HepG2 (cell line): ENCODE data around the gene CPLANE1. TPM values are rescaled to one million over a fixed set of nuclear protein-coding genes. Genes with fewer than 3 reads are reported as not detected.

Experiments used
- ATAC-seq: fragments of 200-7000 bp; cut with Tn5 transposase; 3 replicates; pipeline ENCODE4 v1.9.1; 2020; ENCODE audit warnings: mild to moderate bottlenecking, moderate library complexity
- BruUV-seq: library from RNA; stranded (reverse); fragments of 400-500 nt; replicated peaks from 2 replicates; lab custom pipeline; 2021; lab: Mats Ljungman, UMichigan
- CTCF ChIA-PET: fragments of 300-600 bp; formaldehyde crosslinking; extraction: SDS; loops from one replicate; lab custom pipeline; 2021; ENCODE audit warnings: low total read pairs, inconsistent platforms, low intra/inter-chr PET ratio; lab: Yijun Ruan, JAX
- POLR2A ChIA-PET: fragments of 350-600 bp; sonication (Branson Sonifier 250); formaldehyde crosslinking; loops from one replicate; lab custom pipeline; 2020; ENCODE audit warnings: antibody characterized with exemption, inconsistent platforms; lab: Yijun Ruan, JAX
- DNase-seq: peaks from one replicate; pipeline ENCODE4 v3.0.0-alpha.2; 2015; ENCODE audit warnings: low spot score
- FAIRE-seq: peaks from 3 replicates; lab custom pipeline; 2011; peaks lifted over from hg19 to GRCh38; lab: Jason Lieb, UNC
- H2AFZ ChIP-seq: one replicate; pipeline ENCODE4 v1.6.1; 2011; ENCODE audit warnings: low read length, inconsistent platforms
- H3K27ac ChIP-seq: fragments of 300-600 bp; 3 replicates; pipeline ENCODE4 v1.8.0; 2011; ENCODE audit warnings: mixed run types, mild to moderate bottlenecking, mixed read lengths, low read length, inconsistent platforms; ENCODE audit not compliant: insufficient read depth; ENCODE audit errors: extremely low read length
- H3K27me3 ChIP-seq, 2 experiments: fragments of 200-600 bp in 1 of 2; 2 replicates in 1 of 2; 3 replicates in 1 of 2; pipeline versions ENCODE4 v1.6.0 to v1.8.0; 2011; ENCODE audit warnings: low read length in 2 of 2, mild to moderate bottlenecking in 2 of 2, moderate library complexity in 2 of 2, inconsistent platforms in 1 of 2; ENCODE audit not compliant: insufficient read depth in 2 of 2, control insufficient read depth in 1 of 2
- H3K36me3 ChIP-seq, 2 experiments: fragments of 200-600 bp in 1 of 2; replicated peaks in 1 of 2; 2 replicates in 1 of 2; 3 replicates in 1 of 2; pipeline versions ENCODE4 v1.5.1 to v1.8.0; 2011; ENCODE audit warnings: low read length in 2 of 2, inconsistent platforms in 1 of 2; ENCODE audit not compliant: insufficient read depth in 2 of 2, control insufficient read depth in 1 of 2
- H3K4me1 ChIP-seq: 2 replicates; pipeline ENCODE4 v1.5.1; 2012; ENCODE audit warnings: low read length, inconsistent platforms; ENCODE audit not compliant: insufficient read depth
- H3K4me2 ChIP-seq: 2 replicates; pipeline ENCODE4 v1.6.0; 2011; ENCODE audit warnings: low read depth, low read length, inconsistent platforms
- H3K4me3 ChIP-seq, 3 experiments: fragments of 200-600 bp in 1 of 3; sonication (generic), shearing (Covaris generic) in 1 of 3; replicated peaks in 1 of 3; 2 replicates each; pipeline ENCODE4 v1.5.1; 2011 to 2016; ENCODE audit warnings: low read length in 3 of 3, inconsistent platforms in 2 of 3, low read depth in 2 of 3, mild to moderate bottlenecking in 2 of 3, control low read depth in 1 of 3, mixed read lengths in 1 of 3; ENCODE audit not compliant: insufficient read depth in 1 of 3
- H3K79me2 ChIP-seq: one replicate; pipeline ENCODE4 v1.6.1; 2011; ENCODE audit warnings: low read length, inconsistent platforms; ENCODE audit not compliant: insufficient read depth
- H3K9ac ChIP-seq: 2 replicates; pipeline ENCODE4 v1.6.0; 2011; ENCODE audit warnings: mild to moderate bottlenecking, low read depth, low read length, inconsistent platforms; ENCODE audit not compliant: insufficient read depth
- H3K9me3 ChIP-seq: 2 replicates; pipeline ENCODE4 v1.5.1; 2012; ENCODE audit warnings: mild to moderate bottlenecking, low read length
- H4K20me1 ChIP-seq: 2 replicates; pipeline ENCODE4 v1.6.0; 2011; ENCODE audit warnings: inconsistent platforms, mild to moderate bottlenecking, low read length, moderate library complexity; ENCODE audit not compliant: insufficient read depth
- KLF13 ChIP-seq: sonication (generic); formaldehyde crosslinking; IDR thresholded peaks from 2 replicates; pipeline ENCODE4 v1.4.0; 2020; ENCODE audit warnings: mild to moderate bottlenecking, missing genetic modification reagents
- MAF1 ChIP-seq: sonication (generic); formaldehyde crosslinking; IDR thresholded peaks from 2 replicates; pipeline ENCODE4 v1.5.0; 2020; ENCODE audit warnings: missing genetic modification reagents, borderline replicate concordance
- MAFK ChIP-seq, 2 experiments: IDR thresholded peaks in 1 of 2; conservative IDR thresholded peaks in 1 of 2; 2 replicates each; pipeline ENCODE4 v1.6.1; 2011; ENCODE audit warnings: improper control_type of control experiment in 2 of 2, low read length in 2 of 2
- REL ChIP-seq: sonication (generic); formaldehyde crosslinking; conservative IDR thresholded peaks from 2 replicates; pipeline ENCODE4 v1.8.0; 2022; ENCODE audit warnings: mild to moderate bottlenecking, missing genetic modification reagents, moderate library complexity
- SETDB1 ChIP-seq: sonication (generic); formaldehyde crosslinking; IDR thresholded peaks from 2 replicates; pipeline ENCODE4 v1.5.1; 2020; ENCODE audit warnings: missing genetic modification reagents, mild to moderate bottlenecking, borderline replicate concordance
- SNAPC5 ChIP-seq: sonication (generic); formaldehyde crosslinking; IDR thresholded peaks from 2 replicates; pipeline ENCODE4 v1.8.1; 2023; ENCODE audit warnings: mild to moderate bottlenecking, missing genetic modification reagents, borderline replicate concordance
- SRSF4 ChIP-seq: fragments of 200-400 bp; formaldehyde crosslinking; IDR thresholded peaks from one replicate; pipeline ENCODE4 v1.6.1; 2018; ENCODE audit warnings: mild to moderate bottlenecking, low read depth, low read length, moderate library complexity; ENCODE audit not compliant: poor library complexity, severe bottlenecking
- TFDP2 ChIP-seq: sonication (generic); formaldehyde crosslinking; IDR thresholded peaks from 2 replicates; pipeline ENCODE4 v1.4.0; 2020; ENCODE audit warnings: missing genetic modification reagents
- TOPORS ChIP-seq: sonication (generic); formaldehyde crosslinking; IDR thresholded peaks from 2 replicates; pipeline ENCODE4 v1.8.0; 2023; ENCODE audit warnings: mild to moderate bottlenecking, missing genetic modification reagents
- ZBTB1 ChIP-seq: sonication (generic); formaldehyde crosslinking; IDR thresholded peaks from 2 replicates; pipeline ENCODE4 v1.4.0; 2020; ENCODE audit warnings: missing genetic modification reagents, borderline replicate concordance
- ZFP1 ChIP-seq: IDR thresholded peaks from 2 replicates; pipeline ENCODE4 v1.6.1; 2016
- ZFP62 ChIP-seq: sonication (generic); formaldehyde crosslinking; IDR thresholded peaks from 2 replicates; pipeline ENCODE4 v1.4.0; 2020; ENCODE audit warnings: missing genetic modification reagents
- ZNF709 ChIP-seq: sonication (generic); formaldehyde crosslinking; IDR thresholded peaks from 2 replicates; pipeline ENCODE4 v1.5.0; 2020; ENCODE audit warnings: mild to moderate bottlenecking, missing genetic modification reagents
- ZNF792 ChIP-seq: IDR thresholded peaks from 2 replicates; pipeline ENCODE4 v1.6.1; 2016
- ZNF816 ChIP-seq: sonication (generic); formaldehyde crosslinking; IDR thresholded peaks from 2 replicates; pipeline ENCODE4 v1.8.0; 2022; ENCODE audit warnings: missing genetic modification reagents, mild to moderate bottlenecking, borderline replicate concordance
- ZSCAN31 ChIP-seq: sonication (generic); formaldehyde crosslinking; IDR thresholded peaks from 2 replicates; pipeline ENCODE4 v1.5.0; 2020; ENCODE audit warnings: low read depth, mild to moderate bottlenecking, missing genetic modification reagents
- WGBS: methylation state at CpG from one replicate; pipeline ENCODE4 v1.1.6; 2017; ENCODE audit warnings: low lambda C conversion rate; 5-methylcytosine and 5-hydroxymethylcytosine counted together
- in situ Hi-C: cut with HindIII; loops from 2 replicates; pipeline ENCODE4 v1.10.0; 2017; ENCODE audit warnings: low pct_unique_long_range_greater_than_20kb; ENCODE audit not compliant: extremely low pct_ligation_motif_present
- intact Hi-C: fragments of 100-400 bp; cut with micrococcal nuclease; formaldehyde crosslinking; loops from one replicate; pipeline ENCODE4 v1.10.0; 2022; ENCODE audit not compliant: unreplicated experiment
- polyA plus RNA-seq, 8 experiments: library from polyadenylated mRNA; depleted of rRNA in 3 of 8; stranded (reverse) in 7 of 8; unstranded in 1 of 8; fragments of >200 nt; fragmentation: Illumina TruSeq in 4 of 8; extraction: Trizol in 4 of 8; gene quantifications; 2 replicates each; pipeline versions ENCODE4 v1.2.1 to v1.2.3, GENCODE V29; 2011 to 2016; ENCODE audit warnings: low read depth in 4 of 8, missing spikeins in 1 of 8, mixed read lengths in 1 of 8; ENCODE audit not compliant: insufficient read depth in 1 of 8
- total RNA-seq, 5 experiments: library from RNA; depleted of rRNA; stranded (reverse); fragments of >200 nt; fragmentation: Illumina TruSeq; extraction: Trizol; gene quantifications; 2 replicates each; pipeline ENCODE4 v1.2.3, GENCODE V29; 2016; ENCODE audit warnings: low read depth in 1 of 5

CPLANE1 gene
- total and polyA plus RNA-seq, 2 of the 13 experiments (the other 11 are each of a cell fraction or from before 2014, with no cell fraction given) = 6.3 to 9.9 TPM

GRCh38 chr5:37165761-37166160 is 83.4 kb downstream of the CPLANE1 start:
- FAIRE-seq (no peak), ATAC-seq (no peak; the same call in 2 of the 3 replicates), DNase-seq (no peak)
- peak; percentile 2 to 6; a peak in 1 of 4 replicates for TF ChIP-seq MAFK (conservative IDR thresholded peaks at IDR 0.05 in 1 of 2, IDR thresholded peaks at IDR 0.05 in 1 of 2; ENCODE audit: low read length in 2 of 2)
- no peak for TF ChIP-seq ZFP62 (CRISPR knock-in tag)
- no peaks in the 10 kb centered on the region for H3K9me3 ChIP-seq
- POLR2A ChIA-PET = no interaction called here
- no peak overlapping the region for H3K9ac ChIP-seq
- WGBS = 75% methylated on average over 1 of the region's 1 CpG
- BruUV-seq = no TSS peak
- intact Hi-C loops = loop anchor here (1.0 kb wide), 1 partner anchor 30 kb away; no protein-coding TSS in a partner anchor
- in situ Hi-C loops = no loop called here
- H3K4me1 ChIP-seq = peaks cover 9% of the 10 kb centered on the region
- CTCF ChIA-PET = no interaction called here
- no peaks in the 10 kb centered on the region for H3K27me3 ChIP-seq
- no peak overlapping the region for H3K27ac ChIP-seq
- H2AFZ ChIP-seq = no peak overlapping the region
- no peaks in the 10 kb centered on the region for H4K20me1 ChIP-seq
- H3K4me3 ChIP-seq = no peak overlapping the region
- H3K36me3 ChIP-seq = peaks cover 4 to 16% of the 10 kb centered on the region in 2 experiments; a peak in 4 of 5 replicates
- H3K4me2 ChIP-seq = no peak overlapping the region
- H3K79me2 ChIP-seq = no peaks in the 10 kb centered on the region

- FAIRE-seq = no peak
- no peaks in the 10 kb centered on the region for H3K9me3 ChIP-seq
- H3K9ac ChIP-seq = no peak overlapping the region
- no peak for DNase-seq
- no peak overlapping the region for H2AFZ ChIP-seq
- POLR2A ChIA-PET = no interaction called here
- CTCF ChIA-PET = no interaction called here
- in situ Hi-C loops = no loop called here
- BruUV-seq = no TSS peak
- TF ChIP-seq SNAPC5 (no peak), ZBTB1 (no peak), ZNF709 (CRISPR knock-in tag) (no peak), ZNF816 (CRISPR knock-in tag) (no peak), SRSF4 (no peak), KLF13 (no peak), TOPORS (CRISPR knock-in tag) (no peak), MAF1 (no peak), ZSCAN31 (CRISPR knock-in tag) (no peak), ZFP1 (no peak), TFDP2 (CRISPR knock-in tag) (no peak), SETDB1 (no peak), ZNF792 (CRISPR knock-in tag) (no peak), REL (CRISPR knock-in tag) (no peak)
- TF ChIP-seq, all 625 proteins: peak for 0
- H3K27me3 ChIP-seq = no peaks in the 10 kb centered on the region
- intact Hi-C loops = no loop called here
- H3K4me1 ChIP-seq = no peaks in the 10 kb centered on the region
- H3K27ac ChIP-seq = no peak overlapping the region
- no peak overlapping the region for H3K4me2 ChIP-seq
- H3K79me2 ChIP-seq = no peaks in the 10 kb centered on the region
- no peak for ATAC-seq
- H4K20me1 ChIP-seq = no peaks in the 10 kb centered on the region
- no peak overlapping the region for H3K4me3 ChIP-seq
- peaks cover 2 to 14% of the 10 kb centered on the region in 2 experiments; a peak in 3 of 5 replicates for H3K36me3 ChIP-seq
- WGBS = 95% methylated on average over 3 of the region's 3 CpGs
Measured at GRCh38 chr5:37153661-37154060, 95.5 kb downstream of the CPLANE1 start.
